ENCODE data around the gene GOLGA8J. TPM values are rescaled to one million over a fixed set of nuclear protein-coding genes. Genes with fewer than 3 reads are reported as not detected.
"Not testable (repeated sequence)": the region's sequence is repeated elsewhere in the genome, so short reads cannot be mapped to it uniquely, and the experiment has no call there.

The GOLGA8J gene, protein sequence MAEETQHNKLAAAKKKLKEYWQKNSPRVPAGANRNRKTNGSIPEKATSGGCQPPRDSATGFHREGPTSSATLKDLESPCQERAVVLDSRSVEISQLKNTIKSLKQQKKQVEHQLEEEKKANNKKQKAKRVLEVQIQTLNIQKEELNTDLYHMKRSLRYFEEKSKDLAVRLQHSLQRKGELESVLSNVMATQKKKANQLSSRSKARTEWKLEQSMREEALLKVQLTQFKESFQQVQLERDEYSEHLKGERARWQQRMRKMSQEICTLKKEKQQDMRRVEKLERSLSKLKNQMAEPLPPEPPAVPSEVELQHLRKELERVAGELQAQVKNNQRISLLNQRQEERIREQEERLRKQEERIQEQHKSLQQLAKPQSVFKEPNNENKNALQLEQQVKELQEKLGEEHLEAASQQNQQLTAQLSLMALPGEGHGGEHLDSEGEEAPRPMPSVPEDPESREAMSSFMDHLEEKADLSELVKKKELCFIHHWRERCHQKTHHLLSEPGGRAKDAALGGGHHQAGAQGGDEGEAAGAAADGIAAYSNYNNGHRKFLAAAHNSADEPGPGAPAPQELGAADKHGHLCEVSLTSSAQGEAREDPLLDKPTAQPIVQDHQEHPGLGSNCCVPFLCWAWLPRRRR
- under 1 TPM in 1 of 2 experiments, not detected in 1; 0.38 TPM for total RNA-seq

DNA sequence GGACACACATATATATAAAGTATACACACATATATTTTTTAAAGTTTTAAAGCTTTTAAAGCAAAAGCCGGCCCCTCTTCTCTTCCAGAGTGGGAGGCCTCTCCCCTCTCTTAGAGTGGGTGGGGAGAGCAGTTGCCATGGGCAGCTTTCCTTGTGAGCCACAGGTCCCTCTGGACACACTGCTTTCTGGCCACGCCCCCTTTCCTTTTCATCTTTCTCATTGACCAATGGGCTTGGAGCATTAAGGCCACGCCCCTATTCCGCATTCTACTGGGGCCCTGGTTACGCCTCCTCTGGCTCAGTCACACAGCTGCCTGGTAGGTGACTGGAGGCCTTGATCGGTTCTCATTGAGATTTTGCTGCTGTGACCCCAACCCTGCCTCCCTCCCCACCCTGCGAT, at the start of gene GOLGA8J:
TSS of gene GOLGA8J (plus strand) at position 301 of the 400 bp plus-strand sequence. CDS start at position 399, 98 bp downstream.
- H3K36me3 Mint-ChIP-seq (ENCODE audit: low read depth); intact Hi-C loops (cut with micrococcal nuclease); H3K9me3 Mint-ChIP-seq; CTCF ChIA-PET; H3K27ac Mint-ChIP-seq; POLR2A ChIA-PET; ATAC-seq; DNase-seq; H3K27me3 Mint-ChIP-seq; H3K4me1 Mint-ChIP-seq (ENCODE audit: low read depth); H3K4me3 Mint-ChIP-seq: not testable (repeated sequence)

DNA sequence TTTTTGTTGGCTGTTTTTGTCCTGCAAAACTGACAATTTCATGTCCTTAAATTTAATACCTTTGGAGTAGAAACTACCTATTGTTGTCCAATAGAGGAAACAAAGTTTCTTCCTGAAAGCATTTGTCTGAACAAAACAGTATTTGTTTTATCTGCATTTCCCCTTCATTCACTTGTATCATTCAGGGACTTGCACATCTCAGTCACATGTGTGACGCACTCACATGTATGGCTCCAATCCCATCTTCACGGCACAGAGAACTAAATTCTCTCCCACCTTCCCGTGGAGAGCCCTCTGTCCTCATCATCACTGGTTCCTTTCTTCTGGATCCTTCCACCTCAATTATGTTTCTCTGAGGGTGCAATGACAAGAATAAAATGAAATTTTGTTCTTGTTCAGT, 49.5 kb upstream of the GOLGA8J start:
- no peaks in the 10 kb centered on the region for H3K27me3 Mint-ChIP-seq
- DNase-seq (no peak), ATAC-seq (no peak)
- H3K27ac Mint-ChIP-seq: no peak overlapping the region
- intact Hi-C loops (cut with micrococcal nuclease): no loop called here
- no peak overlapping the region for H3K4me3 Mint-ChIP-seq
- TF ChIP-seq, protein P1, sequence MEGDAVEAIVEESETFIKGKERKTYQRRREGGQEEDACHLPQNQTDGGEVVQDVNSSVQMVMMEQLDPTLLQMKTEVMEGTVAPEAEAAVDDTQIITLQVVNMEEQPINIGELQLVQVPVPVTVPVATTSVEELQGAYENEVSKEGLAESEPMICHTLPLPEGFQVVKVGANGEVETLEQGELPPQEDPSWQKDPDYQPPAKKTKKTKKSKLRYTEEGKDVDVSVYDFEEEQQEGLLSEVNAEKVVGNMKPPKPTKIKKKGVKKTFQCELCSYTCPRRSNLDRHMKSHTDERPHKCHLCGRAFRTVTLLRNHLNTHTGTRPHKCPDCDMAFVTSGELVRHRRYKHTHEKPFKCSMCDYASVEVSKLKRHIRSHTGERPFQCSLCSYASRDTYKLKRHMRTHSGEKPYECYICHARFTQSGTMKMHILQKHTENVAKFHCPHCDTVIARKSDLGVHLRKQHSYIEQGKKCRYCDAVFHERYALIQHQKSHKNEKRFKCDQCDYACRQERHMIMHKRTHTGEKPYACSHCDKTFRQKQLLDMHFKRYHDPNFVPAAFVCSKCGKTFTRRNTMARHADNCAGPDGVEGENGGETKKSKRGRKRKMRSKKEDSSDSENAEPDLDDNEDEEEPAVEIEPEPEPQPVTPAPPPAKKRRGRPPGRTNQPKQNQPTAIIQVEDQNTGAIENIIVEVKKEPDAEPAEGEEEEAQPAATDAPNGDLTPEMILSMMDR (IDR thresholded peaks at IDR 0.05): no peak
- H3K9me3 Mint-ChIP-seq: peaks cover 4% of the 10 kb centered on the region
- H3K4me1 Mint-ChIP-seq (ENCODE audit: low read depth): no peaks in the 10 kb centered on the region
- ChIA-PET CTCF (no interaction called here), POLR2A (no interaction called here)
- H3K36me3 Mint-ChIP-seq (ENCODE audit: low read depth): no peaks in the 10 kb centered on the region

DNA sequence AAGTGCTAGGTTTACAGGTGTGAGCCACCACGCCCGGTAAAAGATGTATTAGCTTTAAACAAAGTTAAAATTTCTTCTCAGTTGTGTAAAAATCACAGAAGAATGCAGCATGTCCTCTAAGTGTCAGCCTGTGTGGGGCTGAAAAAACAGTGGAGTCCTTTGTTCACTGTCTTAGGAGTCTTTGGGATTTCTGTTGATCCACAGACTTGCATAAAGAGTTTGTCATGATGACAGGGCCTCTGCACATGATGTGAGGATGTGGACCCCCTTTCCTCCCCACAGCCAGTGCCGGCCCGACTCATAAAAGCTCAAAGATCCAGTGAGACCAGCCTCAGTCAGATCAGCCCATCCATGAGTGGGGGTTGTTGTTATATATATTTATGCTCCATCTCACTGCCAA, 49.0 kb upstream of the GOLGA8J start:
- H3K9me3 Mint-ChIP-seq: peaks cover 5% of the 10 kb centered on the region
- H3K4me3 Mint-ChIP-seq: no peak overlapping the region
- no peak overlapping the region for H3K27ac Mint-ChIP-seq
- H3K36me3 Mint-ChIP-seq (ENCODE audit: low read depth): no peaks in the 10 kb centered on the region
- no peaks in the 10 kb centered on the region for H3K4me1 Mint-ChIP-seq (ENCODE audit: low read depth)
- H3K27me3 Mint-ChIP-seq: no peaks in the 10 kb centered on the region
- intact Hi-C loops (cut with micrococcal nuclease): no loop called here
- POLR2A ChIA-PET: no interaction called here
- ATAC-seq: no peak
- CTCF ChIA-PET: no interaction called here
- TF ChIP-seq, protein P1 (IDR thresholded peaks at IDR 0.05): no peak
- no peak for DNase-seq

DNA sequence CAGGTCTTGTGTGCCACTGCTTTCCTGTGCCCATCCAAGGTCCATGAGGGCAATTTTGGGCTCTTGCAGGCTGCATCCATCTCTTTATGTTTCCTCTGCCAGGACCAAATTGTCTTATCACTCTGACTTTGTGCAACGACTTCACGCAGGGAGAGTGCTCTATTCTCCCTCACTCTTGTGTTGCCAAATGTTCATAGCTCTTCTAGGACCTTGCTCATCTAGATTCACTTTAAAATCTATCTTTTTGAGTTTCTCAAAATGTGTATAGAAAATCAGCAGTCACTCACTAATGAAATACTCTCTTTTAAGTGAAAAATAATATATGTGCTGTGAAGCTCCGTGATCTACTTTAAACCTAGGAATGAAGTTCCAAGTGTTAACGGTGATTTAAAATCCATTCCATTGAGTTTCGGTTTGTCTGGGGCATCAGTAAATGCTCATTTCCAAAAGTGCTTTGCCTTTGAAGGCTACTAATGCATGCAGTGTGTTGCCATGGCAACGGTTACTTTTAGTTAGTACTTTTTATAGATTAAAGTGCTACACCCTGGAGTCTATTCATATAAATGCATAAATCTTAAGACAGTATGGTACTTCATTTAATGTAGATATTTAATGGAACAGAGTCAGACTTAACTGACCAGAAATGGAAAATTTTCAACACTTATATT, 46.6 kb upstream of the GOLGA8J start:
- Mint-ChIP-seq H3K9me3 (peaks cover 2% of the 10 kb centered on the region), H3K4me3 (no peak overlapping the region), H3K27me3 (no peaks in the 10 kb centered on the region), H3K36me3 (ENCODE audit: low read depth) (no peaks in the 10 kb centered on the region), H3K27ac (no peak overlapping the region), H3K4me1 (ENCODE audit: low read depth) (no peaks in the 10 kb centered on the region)
- intact Hi-C loops (cut with micrococcal nuclease): no loop called here
- TF ChIP-seq, protein P1 (IDR thresholded peaks at IDR 0.05): no peak
- DNase-seq (no peak), ATAC-seq (no peak)
- ChIA-PET CTCF (no interaction called here), POLR2A (no interaction called here)

DNA sequence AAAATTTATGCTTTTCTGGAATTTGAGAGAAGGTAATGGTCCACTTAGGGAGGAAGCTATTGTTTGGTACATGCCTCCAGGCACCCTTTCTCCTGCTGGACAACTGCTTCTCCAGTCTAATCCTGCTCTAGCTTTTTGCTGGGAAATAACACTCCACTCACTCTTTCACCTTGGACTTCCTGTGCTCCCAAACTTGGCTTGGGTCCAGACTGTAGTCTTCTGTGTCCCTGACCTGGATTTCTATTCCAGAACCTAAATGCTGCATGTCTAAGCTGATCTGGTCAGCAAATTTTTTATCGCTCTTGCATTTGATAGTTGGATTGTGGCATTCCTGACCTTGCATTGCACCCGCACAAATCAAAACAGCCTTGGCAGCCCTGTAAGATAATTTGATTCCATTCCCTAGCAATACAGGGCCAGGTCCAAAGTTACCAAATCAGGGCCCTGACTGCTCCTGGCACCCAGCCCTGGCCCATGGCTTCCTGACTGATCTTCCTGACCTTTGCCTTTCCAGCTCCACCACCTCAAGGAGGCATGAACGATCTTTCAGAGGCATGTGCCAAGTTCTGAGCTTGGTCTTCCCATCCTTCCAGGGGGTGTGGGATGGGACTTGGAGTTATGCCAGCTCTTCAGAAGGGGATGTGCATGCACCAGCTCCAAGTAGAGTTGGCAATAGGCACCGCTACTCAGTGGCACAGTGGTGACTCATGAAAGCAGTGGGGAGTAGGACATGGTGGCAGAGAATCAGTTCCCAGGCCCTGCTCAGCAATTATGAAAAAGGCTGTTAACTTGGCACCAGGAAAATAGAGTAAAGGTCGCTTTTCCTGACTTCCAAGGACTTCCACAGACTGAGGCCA, 43.9 kb upstream of the GOLGA8J start:
- Mint-ChIP-seq H3K27me3 (no peaks in the 10 kb centered on the region), H3K4me1 (ENCODE audit: low read depth) (no peaks in the 10 kb centered on the region), H3K36me3 (ENCODE audit: low read depth) (no peaks in the 10 kb centered on the region), H3K9me3 (peaks cover 2% of the 10 kb centered on the region), H3K27ac (no peak overlapping the region), H3K4me3 (no peak overlapping the region)
- POLR2A ChIA-PET: no interaction called here
- DNase-seq (no peak), ATAC-seq (no peak)
- intact Hi-C loops (cut with micrococcal nuclease): no loop called here
- CTCF ChIA-PET: no interaction called here
- TF ChIP-seq, protein P1 (IDR thresholded peaks at IDR 0.05): no peak

All from activated CD8-positive, alpha-beta T cell treated with anti-CD3 and anti-CD28 coated beads for 36 hours (primary cell).